K562 (cell line): ENCODE data around the gene XRCC5. TPM values are rescaled to one million over a fixed set of nuclear protein-coding genes. Genes with fewer than 3 reads are reported as not detected.

Experiments used
- ATAC-seq: fragments of 200-7000 bp; cut with Tn5 transposase; 3 replicates; pipeline ENCODE4 v1.9.1; 2020; ENCODE audit warnings: moderate library complexity
- BruUV-seq: library from RNA; stranded (reverse); fragments of 400-500 nt; replicated peaks from 2 replicates; lab custom pipeline; 2021; lab: Mats Ljungman, UMichigan
- CTCF ChIA-PET: fragments of 300-600 bp; formaldehyde crosslinking; extraction: SDS; loops from one replicate; lab custom pipeline; 2021; ENCODE audit warnings: low intra/inter-chr PET ratio; lab: Yijun Ruan, JAX
- POLR2A ChIA-PET: fragments of 300-600, 350-650 bp; sonication (Branson Sonifier 250); formaldehyde crosslinking; extraction: SDS; loops from one replicate; lab custom pipeline; 2021; ENCODE audit warnings: antibody characterized with exemption, inconsistent platforms; lab: Yijun Ruan, JAX
- DNase-seq, 4 experiments: peaks; one replicate each; pipeline versions ENCODE4 v3.0.0 to v3.0.0-alpha.2; 2011 to 2018; ENCODE audit warnings: low spot score in 3 of 4, mixed read lengths in 3 of 4; ENCODE audit errors: extremely low read depth in 1 of 4
- FAIRE-seq: peaks from 2 replicates; lab custom pipeline; 2011; peaks lifted over from hg19 to GRCh38; lab: Jason Lieb, UNC
- H2AFZ ChIP-seq: 2 replicates; pipeline ENCODE4 v1.6.0; 2011; ENCODE audit warnings: low read depth, low read length, control low read depth, inconsistent platforms
- H3K27ac ChIP-seq: fragments of 200-600 bp; 3 replicates; pipeline ENCODE4 v1.8.0; 2011; ENCODE audit warnings: low read depth, mild to moderate bottlenecking, control low read depth, inconsistent platforms, low read length, moderate library complexity, mixed read lengths; ENCODE audit errors: extremely low read depth
- H3K27me3 ChIP-seq, 2 experiments: fragments of 300-600 bp in 1 of 2; 2 replicates in 1 of 2; 3 replicates in 1 of 2; pipeline versions ENCODE4 v1.6.0 to v1.8.0; 2011; ENCODE audit warnings: inconsistent platforms in 2 of 2, low read length in 2 of 2, mild to moderate bottlenecking in 1 of 2, mixed read lengths in 1 of 2, moderate library complexity in 1 of 2; ENCODE audit not compliant: control insufficient read depth in 2 of 2, insufficient read depth in 2 of 2
- H3K36me3 ChIP-seq: fragments of 300-600 bp; 3 replicates; pipeline ENCODE4 v1.8.0; 2011; ENCODE audit warnings: mild to moderate bottlenecking, low read length, inconsistent platforms; ENCODE audit not compliant: control insufficient read depth, insufficient read depth
- H3K4me1 ChIP-seq, 2 experiments: fragments of 200-600 bp in 1 of 2; replicated peaks in 1 of 2; 2 replicates in 1 of 2; 3 replicates in 1 of 2; pipeline versions ENCODE4 v1.5.1 to v1.8.0; 2011; ENCODE audit warnings: inconsistent platforms in 2 of 2, low read length in 2 of 2, mild to moderate bottlenecking in 1 of 2, mixed read lengths in 1 of 2, moderate library complexity in 1 of 2; ENCODE audit not compliant: control insufficient read depth in 2 of 2, insufficient read depth in 2 of 2
- H3K4me2 ChIP-seq: 2 replicates; pipeline ENCODE4 v1.6.1; 2011; ENCODE audit warnings: low read length, control low read depth, inconsistent platforms, mixed read lengths; ENCODE audit not compliant: insufficient read depth
- H3K4me3 ChIP-seq: fragments of 200-600 bp; sonication (generic), shearing (Covaris generic); 2 replicates; pipeline ENCODE4 v1.5.1; 2016; ENCODE audit warnings: control low read depth, inconsistent platforms
- H3K79me2 ChIP-seq: fragments of 200-600 bp; 3 replicates; pipeline ENCODE4 v1.8.0; 2011; ENCODE audit warnings: low read length, inconsistent platforms; ENCODE audit not compliant: control insufficient read depth, insufficient read depth
- H3K9ac ChIP-seq, 2 experiments: 2 replicates each; pipeline versions ENCODE4 v1.6.0 to v1.6.1; 2011; ENCODE audit warnings: low read depth in 2 of 2, low read length in 2 of 2, control low read depth in 1 of 2, inconsistent platforms in 1 of 2, mild to moderate bottlenecking in 1 of 2, mixed read lengths in 1 of 2; ENCODE audit not compliant: insufficient read depth in 1 of 2
- H3K9me1 ChIP-seq: one replicate; pipeline ENCODE4 v1.6.0; 2011; ENCODE audit warnings: inconsistent platforms, mild to moderate bottlenecking, low read length, moderate library complexity; ENCODE audit not compliant: control insufficient read depth, insufficient read depth
- H3K9me3 ChIP-seq: replicated peaks from 2 replicates; pipeline ENCODE4 v1.5.1; 2011; ENCODE audit warnings: low read depth, low read length, inconsistent platforms; ENCODE audit not compliant: control insufficient read depth, insufficient read depth
- H4K20me1 ChIP-seq: replicated peaks from 2 replicates; pipeline ENCODE4 v1.6.1; 2011; ENCODE audit warnings: low read length, inconsistent platforms, mixed read lengths; ENCODE audit not compliant: control insufficient read depth, insufficient read depth
- ASH1L ChIP-seq: fragments of 450-650 bp; IDR thresholded peaks from 2 replicates; pipeline ENCODE4 v1.6.1; 2018; ENCODE audit warnings: borderline replicate concordance, mild to moderate bottlenecking, low read depth; ENCODE audit not compliant: partially characterized antibody
- BACH1 ChIP-seq: fragments of 200-800 bp; sonication (Bioruptor generic); IDR thresholded peaks from 2 replicates; pipeline ENCODE4 v1.6.1; 2016; ENCODE audit warnings: missing genetic modification characterization, missing compliant biosample characterization
- CTBP1 ChIP-seq: fragments of 450-650 bp; IDR thresholded peaks from 2 replicates; pipeline ENCODE4 v1.6.1; 2016; ENCODE audit warnings: borderline replicate concordance
- FOXA1 ChIP-seq: fragments of 450-650 bp; IDR thresholded peaks from 2 replicates; pipeline ENCODE4 v1.6.1; 2016; ENCODE audit warnings: mild to moderate bottlenecking, borderline replicate concordance
- FOXK2 ChIP-seq, 2 experiments: fragments of 450-650 bp; IDR thresholded peaks in 1 of 2; conservative IDR thresholded peaks in 1 of 2; 2 replicates each; pipeline ENCODE4 v1.6.1; 2016; ENCODE audit warnings: low read depth in 2 of 2, mild to moderate bottlenecking in 1 of 2
- KDM2B ChIP-seq: fragments of 250-450 bp; sonication (Bioruptor Pico); IDR thresholded peaks from 2 replicates; pipeline ENCODE4 v1.8.0; 2021; ENCODE audit warnings: mild to moderate bottlenecking, moderate library complexity
- NFE2 ChIP-seq: IDR thresholded peaks from 2 replicates; pipeline ENCODE4 v1.6.1; 2014; ENCODE audit warnings: antibody characterized with exemption, low read depth
- NONO ChIP-seq, 2 experiments: fragments of 200-400 bp in 1 of 2; fragments of 450-650 bp in 1 of 2; formaldehyde crosslinking in 1 of 2; IDR thresholded peaks; 2 replicates each; pipeline ENCODE4 v1.6.1; 2017; ENCODE audit warnings: low read depth in 2 of 2, mild to moderate bottlenecking in 2 of 2, moderate library complexity in 2 of 2, low read length in 1 of 2
- PML ChIP-seq: IDR thresholded peaks from 2 replicates; pipeline ENCODE4 v1.6.1; 2012; ENCODE audit warnings: low read length, inconsistent platforms
- SMARCA4 ChIP-seq: fragments of 450-650 bp; IDR thresholded peaks from 2 replicates; pipeline ENCODE4 v1.6.1; 2016
- ZFP1 ChIP-seq: fragments of 450-650 bp; formaldehyde crosslinking; IDR thresholded peaks from 2 replicates; pipeline ENCODE4 v1.4.0; 2020; ENCODE audit warnings: mild to moderate bottlenecking, mixed read lengths
- ZNF174 ChIP-seq: fragments of 250-450 bp; sonication (Bioruptor Pico); IDR thresholded peaks from 2 replicates; pipeline ENCODE4 v1.4.0; 2020; ENCODE audit warnings: mild to moderate bottlenecking
- ZNF444 ChIP-seq: fragments of 250-450 bp; sonication (Bioruptor Pico); IDR thresholded peaks from 2 replicates; pipeline ENCODE4 v1.4.0; 2020; ENCODE audit warnings: mild to moderate bottlenecking, moderate library complexity
- ZNF717 ChIP-seq: fragments of 250-450 bp; sonication (Bioruptor Pico); IDR thresholded peaks from 2 replicates; pipeline ENCODE4 v1.5.0; 2021
- ZZZ3 ChIP-seq: fragments of 450-650 bp; IDR thresholded peaks from 2 replicates; pipeline ENCODE4 v1.6.1; 2016; ENCODE audit warnings: antibody characterized with exemption, mild to moderate bottlenecking, moderate library complexity
- WGBS: fragments of 100-300 bp; shearing (Covaris generic); methylation state at CpG from one replicate; pipeline ENCODE4 v1.1.6; 2016; ENCODE audit warnings: low coverage, mixed read lengths; ENCODE audit not compliant: insufficient coverage; ENCODE audit errors: missing lambda C conversion rate; 5-methylcytosine and 5-hydroxymethylcytosine counted together
- in situ Hi-C: fragments of 300-500 bp; cut with MboI; formaldehyde crosslinking; loops from 4 replicates; pipeline ENCODE4 v1.15.0; 2018; ENCODE audit warnings: inconsistent platforms, mixed read lengths
- intact Hi-C: fragments of 100-400 bp; cut with micrococcal nuclease; formaldehyde crosslinking; loops from 2 replicates; pipeline ENCODE4 v1.14.2; 2022
- polyA plus RNA-seq, 8 experiments: library from polyadenylated mRNA; depleted of rRNA in 4 of 8; stranded (reverse) in 5 of 8; unstranded in 3 of 8; fragments of >200 nt; fragmentation: Nextera tagmentation in 2 of 8; fragmentation: Illumina TruSeq in 1 of 8; extraction: Ambion mirVana in 2 of 8; extraction: Trizol in 1 of 8; gene quantifications; 2 replicates each; pipeline versions ENCODE4 v1.2.1 to v1.2.3, GENCODE V29; 2011 to 2014; ENCODE audit warnings: inconsistent platforms in 1 of 8, missing spikeins in 1 of 8
- total RNA-seq, 7 experiments: library from RNA; depleted of rRNA in 6 of 7; stranded (reverse); fragments of >200 nt in 6 of 7; fragmentation: Illumina TruSeq in 2 of 7; extraction: Trizol in 2 of 7; gene quantifications; 2 replicates each; pipeline versions ENCODE4 v1.2.1 to v1.2.3, GENCODE V29; 2011 to 2021; ENCODE audit warnings: low replicate concordance in 1 of 7
- TF ChIP-seq, protein P1 (sequence below): fragments of 200-800 bp; sonication (Bioruptor generic); IDR thresholded peaks from 2 replicates; pipeline ENCODE4 v1.6.1; 2017; ENCODE audit warnings: missing genetic modification characterization, missing compliant biosample characterization

Gene XRCC5
- total and polyA plus RNA-seq, 9 of the 15 experiments (the other 6 are each of a cell fraction or from before 2014, with no cell fraction given) = 168 to 551 (median 297) TPM

DNA sequence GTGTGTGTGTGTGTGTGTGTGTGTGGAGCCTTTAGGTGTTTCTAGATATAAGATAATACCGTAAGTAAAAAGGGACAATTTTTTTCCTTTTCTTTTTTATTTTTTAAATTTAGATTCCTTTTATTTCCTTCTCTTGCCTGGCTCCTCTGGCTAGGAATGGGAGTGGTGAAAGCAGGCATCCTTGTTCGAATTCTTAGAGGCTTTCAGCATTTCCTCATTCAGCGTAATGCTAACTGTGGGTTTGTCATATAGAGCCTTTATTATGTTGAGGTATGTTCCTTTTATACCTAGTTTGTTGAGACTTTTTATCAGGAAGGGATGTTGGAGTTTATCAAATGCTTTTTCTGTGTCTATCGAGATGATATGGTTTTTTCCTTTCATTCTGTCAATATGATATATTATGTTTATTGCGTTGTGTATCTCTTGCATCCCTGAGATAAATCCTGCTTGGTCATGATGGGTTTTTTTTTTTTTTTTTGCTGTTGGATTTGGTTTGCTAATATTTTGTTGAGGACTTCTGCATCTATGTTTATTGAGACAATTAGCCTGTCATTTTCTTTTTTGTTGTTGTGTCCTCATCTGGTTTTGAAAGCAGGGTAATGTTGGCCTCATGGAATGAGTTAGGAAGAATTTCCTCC lies 120.2 kb downstream of the XRCC5 start:
- ATAC-seq (no peak), FAIRE-seq (no peak)
- 9% methylated on average over 5 of the region's 5 CpGs for WGBS
- TF ChIP-seq PML = no peak
- TF ChIP-seq ZNF444 = no peak
- TF ChIP-seq SMARCA4 = peak; percentile 71
- TF ChIP-seq FOXK2 (conservative IDR thresholded peaks at IDR 0.05 in 1 of 2, IDR thresholded peaks at IDR 0.05 in 1 of 2; ENCODE audit: low read depth in 2 of 2) = no peak
- TF ChIP-seq ZFP1 (CRISPR knock-in tag) = 0 out of 2 replicates have a peak, but pooled peaks have one; percentile 45
- TF ChIP-seq KDM2B (CRISPR knock-in tag) = no peak
- no peak for TF ChIP-seq ZNF717 (CRISPR knock-in tag)
- TF ChIP-seq BACH1 (tag) = no peak
- 0 out of 2 replicates have a peak, but pooled peaks have one; percentile 22 for TF ChIP-seq CTBP1
- TF ChIP-seq ZZZ3 = no peak
- TF ChIP-seq, protein P1, sequence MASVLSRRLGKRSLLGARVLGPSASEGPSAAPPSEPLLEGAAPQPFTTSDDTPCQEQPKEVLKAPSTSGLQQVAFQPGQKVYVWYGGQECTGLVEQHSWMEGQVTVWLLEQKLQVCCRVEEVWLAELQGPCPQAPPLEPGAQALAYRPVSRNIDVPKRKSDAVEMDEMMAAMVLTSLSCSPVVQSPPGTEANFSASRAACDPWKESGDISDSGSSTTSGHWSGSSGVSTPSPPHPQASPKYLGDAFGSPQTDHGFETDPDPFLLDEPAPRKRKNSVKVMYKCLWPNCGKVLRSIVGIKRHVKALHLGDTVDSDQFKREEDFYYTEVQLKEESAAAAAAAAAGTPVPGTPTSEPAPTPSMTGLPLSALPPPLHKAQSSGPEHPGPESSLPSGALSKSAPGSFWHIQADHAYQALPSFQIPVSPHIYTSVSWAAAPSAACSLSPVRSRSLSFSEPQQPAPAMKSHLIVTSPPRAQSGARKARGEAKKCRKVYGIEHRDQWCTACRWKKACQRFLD (CRISPR knock-in tag) = no peak
- TF ChIP-seq NFE2 = peak; percentile 79
- no peak for TF ChIP-seq ASH1L
- TF ChIP-seq ZNF174 (CRISPR knock-in tag) = no peak
- TF ChIP-seq FOXA1 = no peak
- no peak for TF ChIP-seq NONO (IDR thresholded peaks at IDR 0.05; ENCODE audit: low read depth in 2 of 2, low read length in 1 of 2)

More for the DNA sequence above, 120.2 kb downstream of the XRCC5 start:
- no TSS peak for BruUV-seq
- Histone ChIP-seq H3K4me1 (no peaks in the 10 kb centered on the region; a peak in 1 of 5 replicates), H3K4me3 (no peak overlapping the region), H4K20me1 (no peaks in the 10 kb centered on the region), H3K27ac (peak overlapping the region; percentile 21; the same call in 1 of the 3 replicates), H2AFZ (no peak overlapping the region), H3K79me2 (no peaks in the 10 kb centered on the region), H3K4me2 (no peak overlapping the region; the same call in 1 of the 2 replicates), H3K9me3 (no peaks in the 10 kb centered on the region; the same call in 1 of the 2 replicates), H3K36me3 (no peaks in the 10 kb centered on the region), H3K9me1 (no peaks in the 10 kb centered on the region), H3K27me3 (no peaks in the 10 kb centered on the region), H3K9ac (no peak overlapping the region)
- POLR2A ChIA-PET = no interaction called here
- in situ Hi-C loops (no loop called here), intact Hi-C loops (no loop called here)
- no peak for DNase-seq
- CTCF ChIA-PET = no interaction called here
